NCI-H128 (cell line): ENCODE results near the gene AURKAIP1.

Experiments
- DNase-seq: peaks from one replicate; lab custom pipeline; 2025; ENCODE audit not compliant: unreplicated experiment; lab: John Stamatoyannopoulos, UW

AURKAIP1 gene

GRCh38 chr1:1335283-1335682 is 39.7 kb downstream of the AURKAIP1 start:
- DNase-seq = no peak

- no peak for DNase-seq
Observed at GRCh38 chr1:1334835-1335234, 40.2 kb downstream of the AURKAIP1 start.

GRCh38 chr1:1333551-1334241 is 41.3 kb downstream of the AURKAIP1 start:
- no peak for DNase-seq

DNA sequence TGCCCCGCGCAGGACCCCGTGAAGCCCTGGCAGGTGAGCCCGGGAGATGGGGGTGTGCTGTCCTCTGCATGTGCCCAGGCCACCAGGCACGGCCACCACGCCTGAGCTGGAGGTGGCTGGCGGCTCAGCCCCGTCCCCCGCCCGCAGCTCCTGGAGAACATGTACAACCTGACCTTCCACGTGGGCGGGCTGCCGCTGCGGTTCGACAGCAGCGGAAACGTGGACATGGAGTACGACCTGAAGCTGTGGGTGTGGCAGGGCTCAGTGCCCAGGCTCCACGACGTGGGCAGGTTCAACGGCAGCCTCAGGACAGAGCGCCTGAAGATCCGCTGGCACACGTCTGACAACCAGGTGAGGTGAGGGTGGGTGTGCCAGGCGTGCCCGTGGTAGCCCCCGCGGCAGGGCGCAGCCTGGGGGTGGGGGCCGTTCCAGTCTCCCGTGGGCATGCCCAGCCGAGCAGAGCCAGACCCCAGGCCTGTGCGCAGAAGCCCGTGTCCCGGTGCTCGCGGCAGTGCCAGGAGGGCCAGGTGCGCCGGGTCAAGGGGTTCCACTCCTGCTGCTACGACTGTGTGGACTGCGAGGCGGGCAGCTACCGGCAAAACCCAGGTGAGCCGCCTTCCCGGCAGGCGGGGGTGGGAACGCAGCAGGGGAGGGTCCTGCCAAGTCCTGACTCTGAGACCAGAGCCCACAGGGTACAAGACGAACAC is 42.1 kb downstream of the AURKAIP1 start:
- DNase-seq = no peak

DNA sequence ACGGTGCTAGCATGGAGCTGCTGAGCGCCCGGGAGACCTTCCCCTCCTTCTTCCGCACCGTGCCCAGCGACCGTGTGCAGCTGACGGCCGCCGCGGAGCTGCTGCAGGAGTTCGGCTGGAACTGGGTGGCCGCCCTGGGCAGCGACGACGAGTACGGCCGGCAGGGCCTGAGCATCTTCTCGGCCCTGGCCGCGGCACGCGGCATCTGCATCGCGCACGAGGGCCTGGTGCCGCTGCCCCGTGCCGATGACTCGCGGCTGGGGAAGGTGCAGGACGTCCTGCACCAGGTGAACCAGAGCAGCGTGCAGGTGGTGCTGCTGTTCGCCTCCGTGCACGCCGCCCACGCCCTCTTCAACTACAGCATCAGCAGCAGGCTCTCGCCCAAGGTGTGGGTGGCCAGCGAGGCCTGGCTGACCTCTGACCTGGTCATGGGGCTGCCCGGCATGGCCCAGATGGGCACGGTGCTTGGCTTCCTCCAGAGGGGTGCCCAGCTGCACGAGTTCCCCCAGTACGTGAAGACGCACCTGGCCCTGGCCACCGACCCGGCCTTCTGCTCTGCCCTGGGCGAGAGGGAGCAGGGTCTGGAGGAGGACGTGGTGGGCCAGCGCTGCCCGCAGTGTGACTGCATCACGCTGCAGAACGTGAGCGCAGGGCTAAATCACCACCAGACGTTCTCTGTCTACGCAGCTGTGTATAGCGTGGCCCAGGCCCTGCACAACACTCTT is 42.8 kb downstream of the AURKAIP1 start:
- DNase-seq = no peak

DNA sequence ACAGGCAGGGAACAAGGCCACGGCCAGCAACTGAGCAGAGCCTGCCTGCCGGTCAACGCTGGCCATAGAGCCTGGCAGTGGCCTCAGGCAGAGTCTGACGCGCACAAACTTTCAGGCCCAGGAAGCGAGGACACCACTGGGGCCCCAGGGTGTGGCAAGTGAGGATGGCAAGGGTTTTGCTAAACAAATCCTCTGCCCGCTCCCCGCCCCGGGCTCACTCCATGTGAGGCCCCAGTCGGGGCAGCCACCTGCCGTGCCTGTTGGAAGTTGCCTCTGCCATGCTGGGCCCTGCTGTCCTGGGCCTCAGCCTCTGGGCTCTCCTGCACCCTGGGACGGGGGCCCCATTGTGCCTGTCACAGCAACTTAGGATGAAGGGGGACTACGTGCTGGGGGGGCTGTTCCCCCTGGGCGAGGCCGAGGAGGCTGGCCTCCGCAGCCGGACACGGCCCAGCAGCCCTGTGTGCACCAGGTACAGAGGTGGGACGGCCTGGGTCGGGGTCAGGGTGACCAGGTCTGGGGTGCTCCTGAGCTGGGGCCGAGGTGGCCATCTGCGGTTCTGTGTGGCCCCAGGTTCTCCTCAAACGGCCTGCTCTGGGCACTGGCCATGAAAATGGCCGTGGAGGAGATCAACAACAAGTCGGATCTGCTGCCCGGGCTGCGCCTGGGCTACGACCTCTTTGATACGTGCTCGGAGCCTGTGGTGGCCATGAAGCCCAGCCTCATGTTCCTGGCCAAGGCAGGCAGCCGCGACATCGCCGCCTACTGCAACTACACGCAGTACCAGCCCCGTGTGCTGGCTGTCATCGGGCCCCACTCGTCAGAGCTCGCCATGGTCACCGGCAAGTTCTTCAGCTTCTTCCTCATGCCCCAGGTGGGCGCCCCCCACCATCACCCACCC is 43.7 kb downstream of the AURKAIP1 start, which contains the start of gene TAS1R3:
TAS1R3 (plus strand) TSS at position 213 of the 898 bp plus-strand sequence; CDS start at position 279, 66 bp downstream.
- DNase-seq = no peak

DNA sequence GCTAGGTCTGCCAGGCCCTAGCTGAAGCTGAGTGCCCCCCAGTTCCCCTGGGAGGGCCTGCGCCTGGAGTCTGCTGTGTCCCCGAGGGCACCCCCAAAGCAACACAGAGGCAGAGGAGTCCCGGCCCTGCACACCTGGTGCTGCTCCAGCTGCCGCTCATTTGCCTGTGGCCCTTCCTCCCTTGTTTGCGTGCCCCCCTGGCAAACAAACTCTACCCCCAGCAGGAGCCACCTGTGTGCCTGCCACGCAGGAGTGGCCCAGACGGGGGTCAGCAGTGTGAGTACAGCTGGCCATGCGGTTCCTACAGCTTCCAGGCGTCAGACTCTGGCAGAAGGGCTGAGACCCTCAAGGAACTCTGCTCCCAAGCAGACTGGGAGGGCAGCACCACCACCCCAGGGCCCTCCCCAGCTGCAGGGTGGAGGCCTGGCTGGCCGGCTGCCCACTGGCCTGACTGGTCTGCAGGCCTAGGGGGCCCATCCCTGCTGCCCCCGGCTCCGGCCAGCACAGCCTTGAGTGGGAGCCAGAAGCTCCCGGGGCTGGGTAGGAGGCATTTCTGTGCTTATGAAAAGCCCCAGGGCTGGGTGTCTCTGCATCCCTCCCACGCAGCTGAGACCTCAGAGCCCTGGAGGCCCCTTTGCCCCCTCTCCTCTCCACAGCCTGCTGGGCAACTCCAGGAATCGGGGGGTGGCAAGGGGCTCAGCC is 44.5 kb downstream of the AURKAIP1 start:
- no peak for DNase-seq

- DNase-seq = no peak
Observed at GRCh38 chr1:1329304-1330210, 45.5 kb downstream of the AURKAIP1 start.

- no peak for DNase-seq
Observed at GRCh38 chr1:1328254-1328653, 46.8 kb downstream of the AURKAIP1 start.

DNA sequence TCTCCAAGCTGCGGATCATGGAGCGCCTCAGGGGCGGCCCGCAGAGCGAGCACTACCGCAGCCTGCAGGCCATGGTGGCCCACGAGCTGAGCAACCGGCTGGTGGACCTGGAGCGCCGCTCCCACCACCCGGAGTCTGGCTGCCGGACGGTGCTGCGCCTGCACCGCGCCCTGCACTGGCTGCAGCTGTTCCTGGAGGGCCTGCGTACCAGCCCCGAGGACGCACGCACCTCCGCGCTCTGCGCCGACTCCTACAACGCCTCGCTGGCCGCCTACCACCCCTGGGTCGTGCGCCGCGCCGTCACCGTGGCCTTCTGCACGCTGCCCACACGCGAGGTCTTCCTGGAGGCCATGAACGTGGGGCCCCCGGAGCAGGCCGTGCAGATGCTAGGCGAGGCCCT is 47.7 kb downstream of the AURKAIP1 start:
- DNase-seq = no peak

DNA sequence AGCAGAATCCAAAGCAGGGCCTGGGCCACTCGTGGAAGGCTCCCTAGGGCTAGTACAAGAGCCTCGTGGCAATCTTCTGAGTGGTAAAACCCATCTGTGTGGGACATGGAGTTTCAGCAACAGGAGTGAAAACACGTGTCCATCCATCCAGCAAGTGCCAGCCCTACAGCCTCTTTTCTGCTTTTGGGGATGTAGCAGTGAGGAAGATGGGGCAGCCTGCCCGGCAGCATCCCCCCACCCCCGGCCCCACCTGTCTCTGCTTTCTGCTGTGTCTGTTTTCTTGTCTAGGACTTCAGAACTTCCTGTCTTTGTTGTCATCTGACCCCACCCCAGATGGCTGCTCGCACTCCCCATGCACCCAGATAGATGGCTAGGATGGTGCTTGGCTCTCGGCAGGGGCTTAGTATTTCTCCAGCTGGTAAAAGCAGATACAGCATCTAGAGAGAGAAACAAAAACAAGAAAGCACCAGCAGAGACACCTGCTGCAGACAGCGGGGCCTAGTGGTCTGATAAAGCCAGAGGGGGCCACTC is 48.9 kb downstream of the AURKAIP1 start:
- DNase-seq = no peak

- no peak for DNase-seq
Observed at GRCh38 chr1:1325288-1326074, 49.5 kb downstream of the AURKAIP1 start.

- peak; percentile 80 for DNase-seq
Observed at GRCh38 chr1:1324524-1325287, 50.3 kb downstream of the AURKAIP1 start, which contains the start of the genes CPTP and INTS11. Gene CPTP (plus strand): TSS chr1:1324802. CDS start chr1:1326911, 2,109 bp downstream. Gene INTS11 (minus strand): TSS chr1:1324660. CDS start chr1:1324608, 52 bp downstream.

- DNase-seq = no peak
Observed at GRCh38 chr1:1324084-1324523, 50.9 kb downstream of the AURKAIP1 start.
